OCI-LY7 (cell line): ENCODE results near the gene WWOX.

Experiments used
- CTCF ChIP-seq: fragments of 200-600 bp; sonication (generic); conservative IDR thresholded peaks from 2 replicates; pipeline ENCODE4 v1.5.1; 2014; ENCODE audit warnings: mild to moderate bottlenecking, antibody characterized with exemption, low read length, moderate library complexity, mixed read lengths
- EZH2phosphoT487 ChIP-seq: fragments of 200-600 bp; sonication (generic); IDR thresholded peaks from 2 replicates; pipeline ENCODE4 v1.6.1; 2018; ENCODE audit warnings: low read depth, borderline replicate concordance, mild to moderate bottlenecking, mixed run types, antibody characterized with exemption, low read length, moderate library complexity, mixed read lengths

- no peak for TF ChIP-seq CTCF
- TF ChIP-seq EZH2phosphoT487, result no peak
These were observed 192.8 kb downstream of the WWOX start for GRCh38 chr16:78292086-78292843.
